ENCODE results near the gene CELF4.
A peak's percentile ranks its signal among the peaks of the same experiment; 100 is the strongest.

DNA sequence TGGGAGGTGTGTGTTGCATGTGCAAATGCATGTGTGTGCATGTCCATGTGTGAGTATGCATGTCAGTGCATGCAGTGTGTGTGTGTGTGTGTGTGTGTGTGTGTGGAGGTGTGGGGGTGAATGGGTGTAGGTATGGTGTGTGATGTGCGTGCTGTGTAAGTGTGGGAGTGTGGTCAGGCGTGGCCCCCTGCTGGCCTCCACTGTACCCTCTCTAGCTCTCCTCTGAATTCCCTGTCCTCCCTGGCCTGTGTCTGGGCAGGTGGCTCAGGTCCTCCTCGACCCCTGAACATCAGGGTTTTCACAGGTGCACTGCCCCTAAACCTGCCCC lies 230.2 kb downstream of the CELF4 start:
- TF ChIP-seq CTCF (IDR thresholded peaks at IDR 0.05) (peak in 5 of 6 experiments; percentile 5 to 25 (median 15)), POLR2A (IDR thresholded peaks at IDR 0.05) (no peak)
